Body of pancreas (tissue), 4 donors: ENCODE data around the gene RANBP3.

Experiments used
- POLR2A ChIP-seq, 3 donors: fragments of 450-650 bp; IDR thresholded peaks; one replicate each; pipeline ENCODE4 v1.6.1; 2016; ENCODE audit warnings: antibody characterized with exemption in 3 of 3, mild to moderate bottlenecking in 2 of 3
- TF ChIP-seq, protein P1 (sequence below), 7 experiments: fragments of 450-650 bp in 4 of 7; fragments of 200-600 bp in 3 of 7; sonication (generic) in 3 of 7; IDR thresholded peaks; one replicate each; pipeline ENCODE4 v1.5.1; 2016 to 2019; ENCODE audit warnings: antibody characterized with exemption in 7 of 7

DNA sequence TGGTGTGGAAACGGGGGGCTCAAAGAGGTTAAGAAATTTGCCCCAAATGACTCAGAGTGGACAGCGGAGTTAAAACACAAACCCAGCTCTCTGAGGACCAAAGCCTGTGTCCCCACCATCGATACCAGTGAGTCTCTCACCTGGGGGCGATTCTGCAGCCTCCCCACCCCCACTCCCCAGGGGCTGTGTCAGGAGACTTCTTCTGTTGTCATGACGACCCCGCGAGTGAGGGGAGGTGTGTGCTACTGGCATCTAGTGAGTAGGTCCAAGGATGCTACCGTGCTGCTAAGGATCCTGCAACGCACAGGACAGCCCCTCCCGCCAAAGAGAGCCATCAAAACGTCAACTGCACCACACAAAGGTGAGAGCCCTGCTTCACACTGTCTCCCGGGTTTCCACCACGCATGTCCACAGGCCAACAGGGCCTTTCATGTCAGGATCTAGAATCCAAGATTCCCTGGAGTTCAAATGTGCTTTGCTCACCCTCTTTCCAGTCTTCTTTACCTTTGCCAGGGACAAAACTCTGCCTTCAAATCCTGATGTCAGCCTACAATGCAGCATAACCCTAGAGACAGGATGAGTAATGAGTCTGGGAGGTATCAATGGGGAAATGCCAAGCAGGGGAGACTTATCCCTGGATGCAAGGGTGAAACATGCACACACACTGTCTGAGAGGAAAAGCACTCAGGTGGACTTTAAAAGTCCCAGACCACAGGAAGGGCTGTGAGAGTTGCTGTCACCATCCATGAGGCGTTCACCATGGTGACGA is 3.9 kb downstream of the RANBP3 start:
- TF ChIP-seq POLR2A (IDR thresholded peaks at IDR 0.05): no peak
- TF ChIP-seq, protein P1, sequence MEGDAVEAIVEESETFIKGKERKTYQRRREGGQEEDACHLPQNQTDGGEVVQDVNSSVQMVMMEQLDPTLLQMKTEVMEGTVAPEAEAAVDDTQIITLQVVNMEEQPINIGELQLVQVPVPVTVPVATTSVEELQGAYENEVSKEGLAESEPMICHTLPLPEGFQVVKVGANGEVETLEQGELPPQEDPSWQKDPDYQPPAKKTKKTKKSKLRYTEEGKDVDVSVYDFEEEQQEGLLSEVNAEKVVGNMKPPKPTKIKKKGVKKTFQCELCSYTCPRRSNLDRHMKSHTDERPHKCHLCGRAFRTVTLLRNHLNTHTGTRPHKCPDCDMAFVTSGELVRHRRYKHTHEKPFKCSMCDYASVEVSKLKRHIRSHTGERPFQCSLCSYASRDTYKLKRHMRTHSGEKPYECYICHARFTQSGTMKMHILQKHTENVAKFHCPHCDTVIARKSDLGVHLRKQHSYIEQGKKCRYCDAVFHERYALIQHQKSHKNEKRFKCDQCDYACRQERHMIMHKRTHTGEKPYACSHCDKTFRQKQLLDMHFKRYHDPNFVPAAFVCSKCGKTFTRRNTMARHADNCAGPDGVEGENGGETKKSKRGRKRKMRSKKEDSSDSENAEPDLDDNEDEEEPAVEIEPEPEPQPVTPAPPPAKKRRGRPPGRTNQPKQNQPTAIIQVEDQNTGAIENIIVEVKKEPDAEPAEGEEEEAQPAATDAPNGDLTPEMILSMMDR (IDR thresholded peaks at IDR 0.05): no peak
